Colonic mucosa (tissue), 4 donors: ENCODE data around the gene C4BPB. TPM values are rescaled to one million over a fixed set of nuclear protein-coding genes. Genes with fewer than 3 reads are reported as not detected.

Source experiments
- DNase-seq: peaks from one replicate; pipeline ENCODE4 v3.0.0-alpha.2; 2020
- H3K27ac ChIP-seq: fragments of 200-600 bp; one replicate; pipeline ENCODE4 v1.8.0; 2021
- H3K27me3 ChIP-seq: fragments of 200-600 bp; one replicate; pipeline ENCODE4 v1.8.0; 2021
- H3K36me3 ChIP-seq: fragments of 200-600 bp; one replicate; pipeline ENCODE4 v1.8.0; 2021
- H3K4me1 ChIP-seq: fragments of 200-600 bp; one replicate; pipeline ENCODE4 v1.8.0; 2021; ENCODE audit warnings: mild to moderate bottlenecking
- H3K4me3 ChIP-seq: fragments of 200-600 bp; one replicate; pipeline ENCODE4 v1.8.0; 2021
- H3K9ac ChIP-seq, 2 donors: one replicate each; pipeline ENCODE4 v1.7.0; 2013; ENCODE audit warnings: control low read depth in 2 of 2, low read depth in 2 of 2, low read length in 2 of 2
- H3K9me3 ChIP-seq: fragments of 200-600 bp; one replicate; pipeline ENCODE4 v1.8.0; 2021
- CTCF ChIP-seq: fragments of 200-600 bp; IDR thresholded peaks from one replicate; pipeline ENCODE4 v1.8.0; 2022; ENCODE audit warnings: antibody characterized with exemption, mild to moderate bottlenecking
- intact Hi-C: fragments of 100-400 bp; cut with DNase I; formaldehyde crosslinking; loops from one replicate; pipeline ENCODE4 v1.14.1; 2022
- total RNA-seq, 2 donors: library from RNA; stranded (reverse); fragmentation: NEBNext Ultra II Directional in 1 of 2; extraction: Animal tissue kit (Norgen Biotek cat#: 25700) in 1 of 2; gene quantifications; one replicate each; pipeline ENCODE4 v1.2.1, GENCODE V29; 2021
- donor health status: healthy.
- donor health status: DM: no; HTN: no; CAD: no.
- donor health status: DM: no; HTN: no; CAD: no.

The C4BPB gene
- total RNA-seq, 2 donors from 2014 or later, result 5.0 to 9.6 TPM

GRCh38 chr1:207103892-207104373, 15.3 kb downstream of the C4BPB start, which contains the start of gene C4BPA:
Gene C4BPA (plus strand): TSS chr1:207104233. CDS start chr1:207113026, 8,793 bp downstream.
- no peaks in the 10 kb centered on the region for H3K9me3 ChIP-seq
- H3K27ac ChIP-seq, result no peak within 1 kb of the TSS
- no peaks in the 10 kb centered on the region for H3K4me1 ChIP-seq
- no peaks in the 10 kb centered on the region for H3K27me3 ChIP-seq
- TF ChIP-seq CTCF, result no peak
- H3K36me3 ChIP-seq, result no peaks in the 10 kb centered on the region
- intact Hi-C loops, result no loop called here
- H3K4me3 ChIP-seq, result no peak within 1 kb of the TSS
- no peak for DNase-seq
- no peak within 1 kb of the TSS for H3K9ac ChIP-seq

- DNase-seq, result no peak
- Histone ChIP-seq H3K27ac (no peak overlapping the region), H3K9ac (no peak overlapping the region), H3K4me1 (no peaks in the 10 kb centered on the region), H3K36me3 (no peaks in the 10 kb centered on the region), H3K9me3 (no peaks in the 10 kb centered on the region), H3K27me3 (no peaks in the 10 kb centered on the region), H3K4me3 (no peak overlapping the region)
- no peak for TF ChIP-seq CTCF
- intact Hi-C loops, result no loop called here
These were observed 20.3 kb downstream of the C4BPB start for GRCh38 chr1:207109004-207109403.

GRCh38 chr1:207112616-207113296, 24.1 kb downstream of the C4BPB start:
- Histone ChIP-seq H3K4me1 (no peaks in the 10 kb centered on the region), H3K27ac (no peak overlapping the region), H3K36me3 (no peaks in the 10 kb centered on the region), H3K4me3 (no peak overlapping the region), H3K9ac (no peak overlapping the region), H3K9me3 (no peaks in the 10 kb centered on the region), H3K27me3 (no peaks in the 10 kb centered on the region)
- no peak for TF ChIP-seq CTCF
- intact Hi-C loops, result no loop called here
- no peak for DNase-seq

GRCh38 chr1:207115269-207115668, 26.6 kb downstream of the C4BPB start:
- H3K9ac ChIP-seq, result no peak overlapping the region
- intact Hi-C loops, result no loop called here

GRCh38 chr1:207124389-207124788, 35.7 kb downstream of the C4BPB start:
- Histone ChIP-seq H3K4me3 (no peak overlapping the region), H3K27me3 (no peaks in the 10 kb centered on the region), H3K4me1 (no peaks in the 10 kb centered on the region), H3K9me3 (no peaks in the 10 kb centered on the region), H3K36me3 (no peaks in the 10 kb centered on the region), H3K9ac (no peak overlapping the region), H3K27ac (peak overlapping the region; percentile 2)
- intact Hi-C loops, result no loop called here
- no peak for TF ChIP-seq CTCF
- DNase-seq, result no peak

More at GRCh38 chr1:207115269-207115668, 26.6 kb downstream of the C4BPB start:
- no peak overlapping the region for H3K27ac ChIP-seq
- no peaks in the 10 kb centered on the region for H3K4me1 ChIP-seq
- no peak overlapping the region for H3K4me3 ChIP-seq
- no peaks in the 10 kb centered on the region for H3K36me3 ChIP-seq
- no peak for TF ChIP-seq CTCF
- H3K9me3 ChIP-seq, result no peaks in the 10 kb centered on the region
- no peaks in the 10 kb centered on the region for H3K27me3 ChIP-seq
- DNase-seq, result no peak
